HUES64 (cell line): Measurements from ENCODE around the gene OTUD7B.
A peak's percentile ranks its signal among the peaks of the same experiment; 100 is the strongest.
"Not testable (repeated sequence)": the region's sequence is repeated elsewhere in the genome, so short reads cannot be mapped to it uniquely, and the experiment has no call there.

ENCODE experiments used
- H3K27ac ChIP-seq: 2 replicates; pipeline ENCODE4 v1.7.0; 2013; ENCODE audit warnings: low read depth, low read length, inconsistent platforms
- H3K27me3 ChIP-seq: 2 replicates; pipeline ENCODE4 v1.6.1; 2013; ENCODE audit warnings: mild to moderate bottlenecking, low read length; ENCODE audit not compliant: insufficient read depth
- H3K36me3 ChIP-seq: 2 replicates; pipeline ENCODE4 v1.6.1; 2013; ENCODE audit warnings: mild to moderate bottlenecking, low read length; ENCODE audit not compliant: insufficient read depth
- H3K4me1 ChIP-seq: 2 replicates; pipeline ENCODE4 v1.6.1; 2013; ENCODE audit warnings: mild to moderate bottlenecking, low read length, moderate library complexity; ENCODE audit not compliant: insufficient read depth
- H3K4me3 ChIP-seq: 2 replicates; pipeline ENCODE4 v1.5.1; 2013; ENCODE audit warnings: mild to moderate bottlenecking, low read length, moderate library complexity
- H3K9ac ChIP-seq: 2 replicates; pipeline ENCODE4 v1.6.1; 2013; ENCODE audit warnings: mild to moderate bottlenecking, low read depth, low read length
- H3K9me3 ChIP-seq: 2 replicates; pipeline ENCODE4 v1.6.1; 2013; ENCODE audit warnings: low read depth, low read length; ENCODE audit not compliant: insufficient read depth
- whole genome bisulfite sequencing: fragments of 150-250, 120-280 bp; methylation state at CpG from one replicate; pipeline ENCODE4 v1.1.7; 2013; ENCODE audit warnings: missing lambda C conversion rate; 5-methylcytosine and 5-hydroxymethylcytosine counted together

Gene OTUD7B

DNA sequence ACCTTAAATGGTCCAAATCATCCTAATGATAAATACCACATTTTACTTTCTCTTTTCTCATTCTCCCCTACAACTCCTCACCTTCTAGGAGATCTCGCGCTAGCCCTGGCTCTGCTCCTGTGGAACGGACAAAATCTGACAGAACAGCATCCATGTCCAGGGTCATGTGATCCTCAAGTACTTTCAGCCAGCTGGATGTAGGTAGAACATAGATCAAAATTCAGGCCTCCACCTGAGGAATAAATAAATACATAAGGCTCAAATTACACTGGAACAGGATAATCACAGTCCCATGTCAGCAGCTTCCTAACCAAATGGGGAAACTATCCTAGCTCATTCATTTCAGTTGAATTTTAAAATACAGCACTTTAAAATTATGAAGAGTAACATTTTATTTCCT lies 33.2 kb downstream of the OTUD7B start:
- Histone ChIP-seq H3K9ac (no peak overlapping the region), H3K27ac (0 out of 2 replicates have a peak overlapping the region, but pooled peaks have one; percentile 13), H3K4me1 (no peaks in the 10 kb centered on the region), H3K36me3 (peaks cover 42% of the 10 kb centered on the region), H3K9me3 (no peaks in the 10 kb centered on the region), H3K27me3 (no peaks in the 10 kb centered on the region), H3K4me3 (no peak overlapping the region)
- WGBS: 96% methylated on average over 3 of the region's 3 CpGs

DNA sequence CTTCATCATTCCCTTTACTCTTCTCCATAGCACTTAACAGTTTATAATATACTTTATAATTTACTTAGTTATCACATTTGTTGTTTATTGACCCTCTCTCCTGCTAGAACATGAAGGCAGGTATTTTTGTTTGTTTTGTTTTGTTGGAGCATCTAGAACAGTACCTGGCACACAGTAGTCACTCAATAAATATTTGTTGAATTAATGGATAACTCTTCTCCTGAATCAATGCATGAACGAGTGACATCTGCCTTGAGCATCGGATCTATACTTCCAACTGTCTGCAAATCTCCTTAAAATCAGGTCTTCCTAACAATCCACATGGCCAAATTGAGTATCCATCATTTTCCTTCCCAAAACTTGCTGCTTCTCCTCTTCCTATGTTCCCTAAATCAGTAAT lies 38.0 kb downstream of the OTUD7B start:
- Histone ChIP-seq H3K4me1 (no peaks in the 10 kb centered on the region), H3K9ac (no peak overlapping the region), H3K27me3 (no peaks in the 10 kb centered on the region), H3K36me3 (peaks cover 80% of the 10 kb centered on the region), H3K9me3 (no peaks in the 10 kb centered on the region), H3K27ac (no peak overlapping the region), H3K4me3 (no peak overlapping the region)
- WGBS: 95% methylated on average over 2 of the region's 2 CpGs

DNA sequence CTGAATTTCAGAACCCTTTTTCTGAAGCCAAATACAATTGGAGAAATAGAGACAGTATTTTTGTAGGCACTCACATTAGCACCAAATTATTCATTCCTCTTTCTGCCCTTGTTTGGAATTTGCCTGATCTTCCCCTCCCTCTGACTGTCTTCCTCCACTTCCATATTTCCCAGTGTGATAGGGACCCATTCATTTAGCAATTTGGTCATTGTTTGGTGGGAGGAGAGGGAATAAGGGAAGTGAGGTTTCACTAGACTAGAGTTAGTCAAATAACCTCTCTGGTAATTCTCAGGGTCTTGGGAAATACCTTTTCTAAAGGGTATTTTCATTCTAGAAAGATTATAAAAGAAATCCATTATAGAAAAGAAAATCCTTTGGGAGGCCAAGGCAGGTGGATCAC lies 42.9 kb downstream of the OTUD7B start:
- no peaks in the 10 kb centered on the region for H3K9me3 ChIP-seq
- H3K4me1 ChIP-seq: no peaks in the 10 kb centered on the region
- no peak overlapping the region for H3K9ac ChIP-seq
- peaks cover 89% of the 10 kb centered on the region for H3K36me3 ChIP-seq
- H3K4me3 ChIP-seq: no peak overlapping the region
- H3K27me3 ChIP-seq: no peaks in the 10 kb centered on the region
- no peak overlapping the region for H3K27ac ChIP-seq

DNA sequence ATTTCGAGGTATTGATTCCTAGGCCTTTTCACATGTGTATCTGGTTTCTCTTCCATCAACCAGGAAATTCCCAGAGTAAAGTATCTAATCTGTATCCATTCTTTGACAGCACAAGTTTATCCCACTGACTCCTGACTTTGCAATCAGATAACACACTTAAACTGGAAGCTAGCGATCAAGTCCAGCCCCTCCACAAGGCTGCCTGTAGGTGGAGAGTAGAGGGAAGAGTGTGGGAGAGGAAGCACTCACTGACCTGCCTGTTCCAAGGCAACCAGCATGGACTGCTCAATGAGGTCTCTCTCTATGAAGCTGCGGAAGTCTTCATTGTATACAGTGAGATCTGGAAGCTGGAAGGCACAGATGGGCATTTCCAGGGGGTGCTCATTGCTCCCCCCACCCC lies 43.5 kb downstream of the OTUD7B start:
- Histone ChIP-seq H3K9me3 (no peaks in the 10 kb centered on the region), H3K4me1 (no peaks in the 10 kb centered on the region), H3K36me3 (peaks cover 87% of the 10 kb centered on the region), H3K27ac (no peak overlapping the region), H3K27me3 (no peaks in the 10 kb centered on the region), H3K4me3 (no peak overlapping the region), H3K9ac (no peak overlapping the region)
- 96% methylated on average over 3 of the region's 3 CpGs for WGBS

DNA sequence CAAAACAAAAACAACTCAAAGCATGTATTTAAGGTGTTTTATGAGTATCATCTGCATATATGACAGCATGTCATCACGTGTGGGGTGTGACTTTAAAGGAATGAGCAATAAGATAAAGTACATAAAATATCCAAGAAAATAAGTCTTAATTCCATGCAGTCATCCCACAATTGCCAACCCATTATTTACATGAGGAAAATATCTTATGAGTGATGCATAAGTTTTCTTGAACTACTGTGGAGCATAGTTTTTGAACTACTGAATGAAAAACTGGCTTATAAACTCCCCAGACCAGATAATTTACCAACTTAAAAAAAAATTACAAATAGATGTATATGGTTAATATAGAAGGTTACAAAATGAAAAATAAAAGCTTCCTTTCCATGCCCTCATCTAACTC lies 44.1 kb downstream of the OTUD7B start:
- H3K9ac ChIP-seq: no peak overlapping the region
- H3K9me3 ChIP-seq: no peaks in the 10 kb centered on the region
- H3K4me3 ChIP-seq: no peak overlapping the region
- peaks cover 85% of the 10 kb centered on the region for H3K36me3 ChIP-seq
- no peaks in the 10 kb centered on the region for H3K4me1 ChIP-seq
- H3K27me3 ChIP-seq: no peaks in the 10 kb centered on the region
- WGBS: no CpG with 5 or more reads among the region's 1 CpG
- no peak overlapping the region for H3K27ac ChIP-seq

DNA sequence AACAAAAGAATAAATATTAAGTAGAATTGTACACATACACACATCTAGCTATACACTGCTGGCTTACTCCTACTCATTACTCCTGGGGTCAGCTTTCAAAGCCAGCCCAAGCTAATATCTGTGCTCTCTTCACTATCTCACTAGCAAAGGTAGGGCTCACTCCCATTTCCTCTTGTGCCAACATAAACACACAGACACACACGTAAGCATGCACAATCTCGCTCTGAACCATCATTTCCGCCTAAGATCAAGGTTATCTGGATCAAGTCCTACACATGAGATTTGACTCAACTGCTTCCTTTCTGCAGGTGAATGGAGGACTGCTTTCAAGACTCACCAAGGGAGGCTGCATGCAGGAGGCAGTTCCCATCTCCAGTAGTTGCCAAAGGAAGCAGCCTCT lies 45.1 kb downstream of the OTUD7B start:
- peaks cover 81% of the 10 kb centered on the region for H3K36me3 ChIP-seq
- H3K4me1 ChIP-seq: no peaks in the 10 kb centered on the region
- H3K27me3 ChIP-seq: no peaks in the 10 kb centered on the region
- no peaks in the 10 kb centered on the region for H3K9me3 ChIP-seq
- no peak overlapping the region for H3K4me3 ChIP-seq
- no peak overlapping the region for H3K27ac ChIP-seq
- WGBS: 97% methylated on average over 3 of the region's 3 CpGs
- no peak overlapping the region for H3K9ac ChIP-seq

DNA sequence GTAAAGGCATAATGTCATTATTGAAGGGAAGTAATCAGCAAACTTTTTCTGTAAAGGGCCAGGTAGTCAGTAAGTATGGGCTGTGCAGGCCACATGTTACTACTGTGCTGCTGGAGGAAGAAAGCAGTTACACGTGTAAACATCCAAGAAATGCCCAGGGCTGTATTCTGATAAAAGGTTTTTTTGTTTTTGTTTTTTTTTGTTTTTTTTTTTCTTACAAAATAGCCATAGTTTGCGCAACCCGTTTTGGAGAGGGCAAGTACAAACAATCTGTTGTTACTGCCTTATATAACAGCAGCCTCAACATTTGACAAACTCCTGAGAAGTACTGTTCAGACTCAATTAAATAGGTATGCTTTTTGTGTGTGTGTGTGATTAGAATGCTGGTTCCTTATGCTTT lies 47.2 kb downstream of the OTUD7B start:
- Histone ChIP-seq H3K36me3 (peaks cover 83% of the 10 kb centered on the region), H3K27ac (no peak overlapping the region), H3K4me1 (no peaks in the 10 kb centered on the region), H3K27me3 (no peaks in the 10 kb centered on the region), H3K9me3 (peaks cover 13% of the 10 kb centered on the region; the same call in 1 of the 2 replicates), H3K4me3 (no peak overlapping the region), H3K9ac (no peak overlapping the region)
- WGBS: 95% methylated on average over 3 of the region's 3 CpGs

DNA sequence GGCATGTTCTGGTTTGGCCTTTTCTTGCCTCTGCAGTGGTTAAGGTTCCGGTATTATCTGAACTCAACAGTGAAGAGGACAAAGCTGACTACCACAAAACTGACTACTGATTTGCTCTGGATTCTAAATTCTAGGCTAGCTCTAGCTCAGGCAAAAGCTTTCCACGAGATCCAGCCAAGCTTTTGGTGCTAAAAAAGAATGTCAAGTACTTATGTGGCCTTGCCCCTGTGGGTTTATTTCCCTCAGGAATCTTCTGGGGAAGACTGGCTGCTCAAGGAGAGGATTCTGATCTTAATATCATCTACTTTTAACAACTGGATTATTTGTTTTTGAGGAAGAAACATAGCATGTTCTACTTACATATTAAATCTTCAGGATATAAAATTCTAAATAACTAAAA lies 47.8 kb downstream of the OTUD7B start:
- Histone ChIP-seq H3K4me3 (no peak overlapping the region), H3K4me1 (no peaks in the 10 kb centered on the region), H3K9ac (no peak overlapping the region), H3K36me3 (peaks cover 86% of the 10 kb centered on the region), H3K9me3 (peaks cover 19% of the 10 kb centered on the region), H3K27me3 (no peaks in the 10 kb centered on the region), H3K27ac (no peak overlapping the region)
- 94% methylated on average over 2 of the region's 2 CpGs for WGBS

DNA sequence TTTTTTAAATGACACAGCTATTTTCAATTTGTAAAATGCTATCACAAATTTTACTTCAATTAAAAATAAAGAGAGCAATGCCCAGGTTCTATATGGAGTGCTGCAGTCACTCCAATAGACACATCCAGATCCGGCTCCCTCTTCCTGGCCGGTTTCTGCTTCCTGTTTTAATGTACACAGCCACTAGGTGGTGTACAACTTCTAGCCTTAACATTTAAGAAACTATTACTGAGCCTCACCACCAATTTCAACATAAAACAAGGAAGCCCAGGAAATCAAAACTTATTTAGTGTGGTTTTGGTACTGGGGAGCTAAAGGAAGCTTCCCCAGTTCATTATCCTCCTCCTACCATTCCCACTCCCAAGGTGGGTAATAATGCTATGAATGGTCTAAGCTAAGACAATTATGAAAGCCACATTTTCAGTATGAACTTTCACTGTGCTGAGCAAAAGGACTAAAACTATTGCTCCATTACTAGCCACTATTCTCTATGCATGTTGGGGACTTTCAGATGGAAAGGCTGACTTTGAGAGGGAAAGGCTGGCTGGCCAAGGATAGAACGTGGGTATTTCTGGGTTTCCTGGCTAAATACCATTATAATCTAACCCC lies 48.4 kb downstream of the OTUD7B start:
- 52% methylated on average over 2 of the region's 3 CpGs for WGBS
- H3K36me3 ChIP-seq: peaks cover 85% of the 10 kb centered on the region
- no peak overlapping the region for H3K27ac ChIP-seq
- no peak overlapping the region for H3K9ac ChIP-seq
- no peaks in the 10 kb centered on the region for H3K27me3 ChIP-seq
- peaks cover 20% of the 10 kb centered on the region for H3K9me3 ChIP-seq
- H3K4me3 ChIP-seq: no peak overlapping the region
- H3K4me1 ChIP-seq: no peaks in the 10 kb centered on the region

DNA sequence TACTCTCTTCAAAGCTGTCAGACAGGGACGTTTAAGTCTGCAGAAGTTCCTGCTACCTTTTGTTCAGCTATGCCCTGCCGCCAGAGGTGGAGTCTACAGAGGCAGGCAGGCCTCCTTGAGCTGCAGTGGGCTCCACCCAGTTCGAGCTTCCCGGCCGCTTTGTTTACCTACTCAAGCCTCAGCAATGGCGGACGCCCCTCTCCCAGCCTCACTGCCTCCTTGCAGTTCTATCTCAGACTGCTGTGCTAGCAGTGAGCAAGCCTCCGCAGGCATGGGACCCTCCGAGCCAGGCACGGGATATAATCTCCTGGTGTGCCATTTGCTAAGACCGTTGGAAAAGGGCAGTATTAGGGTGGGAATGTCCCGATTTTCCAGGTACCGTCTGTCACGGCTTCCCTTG lies 53.0 kb downstream of the OTUD7B start:
- H3K9me3 ChIP-seq: peaks cover 20% of the 10 kb centered on the region
- peaks cover 43% of the 10 kb centered on the region for H3K36me3 ChIP-seq
- not testable (repeated sequence) for H3K9ac ChIP-seq, H3K4me1 ChIP-seq, H3K27me3 ChIP-seq, H3K4me3 ChIP-seq, H3K27ac ChIP-seq
- 94% methylated on average over 14 of the region's 14 CpGs for WGBS

DNA sequence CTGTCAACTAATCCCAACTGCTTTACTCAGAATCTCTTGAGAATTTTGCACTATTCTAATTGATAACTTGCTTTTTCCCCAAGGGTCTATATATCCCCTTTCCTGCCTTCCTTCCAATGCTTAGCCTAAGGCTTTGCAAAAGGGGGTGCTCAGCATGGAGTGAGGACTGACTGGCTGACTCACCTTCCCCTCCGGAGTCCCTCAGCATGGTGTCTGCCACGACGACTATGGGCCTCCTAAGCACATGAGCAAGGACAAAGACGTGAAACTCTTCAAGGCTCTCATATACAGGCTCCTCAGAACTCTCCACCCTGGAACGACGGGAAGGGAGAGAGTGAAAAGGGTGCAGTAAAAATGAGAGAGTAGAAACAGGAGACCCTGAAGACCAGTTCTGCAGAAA lies 60.6 kb downstream of the OTUD7B start:
- Histone ChIP-seq H3K27ac (peak overlapping the region; percentile 23; the same call in 1 of the 2 replicates), H3K9me3 (no peaks in the 10 kb centered on the region), H3K9ac (no peak overlapping the region; the same call in 1 of the 2 replicates), H3K4me1 (no peaks in the 10 kb centered on the region; the same call in 1 of the 2 replicates), H3K27me3 (no peaks in the 10 kb centered on the region), H3K4me3 (no peak overlapping the region), H3K36me3 (peaks cover 46% of the 10 kb centered on the region)
- whole genome bisulfite sequencing: 60% methylated on average over 6 of the region's 6 CpGs

DNA sequence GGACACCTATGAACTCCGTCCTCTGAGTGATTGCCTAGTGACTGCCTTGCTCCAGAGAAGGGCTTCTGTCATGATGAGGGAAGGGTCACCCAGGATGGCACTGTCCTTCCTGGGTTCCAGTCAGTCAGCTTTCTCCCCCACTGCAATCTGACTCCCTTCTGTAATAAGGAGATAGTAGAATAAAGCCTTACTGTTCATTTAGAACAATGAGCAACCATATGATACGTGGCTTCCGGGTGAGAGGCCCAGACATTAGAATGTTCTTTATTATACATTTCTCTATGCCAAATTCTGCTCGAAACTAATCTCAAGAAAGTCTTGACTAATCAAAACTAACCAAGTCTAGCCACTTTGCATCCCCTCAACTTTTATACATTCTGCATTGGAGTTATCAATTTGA lies 65.3 kb downstream of the OTUD7B start:
- 94% methylated on average over 4 of the region's 4 CpGs for WGBS
- Histone ChIP-seq H3K27me3 (no peaks in the 10 kb centered on the region), H3K4me1 (peaks cover 25% of the 10 kb centered on the region), H3K9me3 (no peaks in the 10 kb centered on the region), H3K4me3 (no peak overlapping the region), H3K27ac (no peak overlapping the region), H3K9ac (no peak overlapping the region), H3K36me3 (peaks cover 52% of the 10 kb centered on the region)
